Suprapubic skin (tissue), 4 donors: ENCODE data around the gene PRICKLE2.

Experiments
- POLR2A ChIP-seq, 2 donors: fragments of 450-650 bp; IDR thresholded peaks; one replicate each; pipeline ENCODE4 v1.6.1; 2017; ENCODE audit warnings: antibody characterized with exemption in 2 of 2, mild to moderate bottlenecking in 2 of 2, moderate library complexity in 2 of 2
- POLR2AphosphoS5 ChIP-seq, 3 donors: sonication (generic); formaldehyde crosslinking; IDR thresholded peaks; one replicate each; pipeline ENCODE4 v1.6.1; 2017; ENCODE audit warnings: antibody characterized with exemption in 3 of 3
- TF ChIP-seq, protein P1 (sequence below), 2 donors: fragments of 200-600 bp in 1 of 2; fragments of 450-650 bp in 1 of 2; sonication (generic) in 1 of 2; IDR thresholded peaks; one replicate each; pipeline ENCODE4 v1.5.1; 2016 to 2019; ENCODE audit warnings: antibody characterized with exemption in 2 of 2, mild to moderate bottlenecking in 1 of 2, moderate library complexity in 1 of 2

GRCh38 chr3:64229903-64230302, 4.6 kb upstream of the PRICKLE2 start:
- TF ChIP-seq POLR2AphosphoS5 (IDR thresholded peaks at IDR 0.05) (no peak), POLR2A (IDR thresholded peaks at IDR 0.05) (no peak)
- TF ChIP-seq, protein P1, sequence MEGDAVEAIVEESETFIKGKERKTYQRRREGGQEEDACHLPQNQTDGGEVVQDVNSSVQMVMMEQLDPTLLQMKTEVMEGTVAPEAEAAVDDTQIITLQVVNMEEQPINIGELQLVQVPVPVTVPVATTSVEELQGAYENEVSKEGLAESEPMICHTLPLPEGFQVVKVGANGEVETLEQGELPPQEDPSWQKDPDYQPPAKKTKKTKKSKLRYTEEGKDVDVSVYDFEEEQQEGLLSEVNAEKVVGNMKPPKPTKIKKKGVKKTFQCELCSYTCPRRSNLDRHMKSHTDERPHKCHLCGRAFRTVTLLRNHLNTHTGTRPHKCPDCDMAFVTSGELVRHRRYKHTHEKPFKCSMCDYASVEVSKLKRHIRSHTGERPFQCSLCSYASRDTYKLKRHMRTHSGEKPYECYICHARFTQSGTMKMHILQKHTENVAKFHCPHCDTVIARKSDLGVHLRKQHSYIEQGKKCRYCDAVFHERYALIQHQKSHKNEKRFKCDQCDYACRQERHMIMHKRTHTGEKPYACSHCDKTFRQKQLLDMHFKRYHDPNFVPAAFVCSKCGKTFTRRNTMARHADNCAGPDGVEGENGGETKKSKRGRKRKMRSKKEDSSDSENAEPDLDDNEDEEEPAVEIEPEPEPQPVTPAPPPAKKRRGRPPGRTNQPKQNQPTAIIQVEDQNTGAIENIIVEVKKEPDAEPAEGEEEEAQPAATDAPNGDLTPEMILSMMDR (IDR thresholded peaks at IDR 0.05) = no peak
